H9 (cell line): ENCODE results near the gene MROH8. TPM values are rescaled to one million over a fixed set of nuclear protein-coding genes. Genes with fewer than 3 reads are reported as not detected.

ENCODE experiments used
- DNase-seq: peaks from one replicate; pipeline ENCODE4 v3.0.0-alpha.2; 2017
- H2AFZ ChIP-seq: one replicate; pipeline ENCODE4 v1.6.1; 2013; ENCODE audit warnings: mild to moderate bottlenecking, low read length, control low read depth, moderate library complexity
- H2AK5ac ChIP-seq: 2 replicates; pipeline ENCODE4 v1.6.1; 2013; ENCODE audit warnings: low read length, control low read depth, mixed read lengths; ENCODE audit not compliant: insufficient read length
- H2BK120ac ChIP-seq: one replicate; pipeline ENCODE4 v1.6.1; 2013; ENCODE audit warnings: low read depth, mild to moderate bottlenecking, low read length, control low read depth, inconsistent platforms; ENCODE audit not compliant: poor library complexity, severe bottlenecking
- H2BK12ac ChIP-seq: 2 replicates; pipeline ENCODE4 v1.6.1; 2013; ENCODE audit warnings: low read length, control low read depth, mixed read lengths, low read depth; ENCODE audit not compliant: insufficient read length
- H2BK15ac ChIP-seq: 2 replicates; pipeline ENCODE4 v1.6.1; 2013; ENCODE audit warnings: low read depth, low read length, control low read depth
- H2BK20ac ChIP-seq: one replicate; pipeline ENCODE4 v1.6.1; 2013; ENCODE audit warnings: low read depth, mild to moderate bottlenecking, low read length, control low read depth, inconsistent platforms; ENCODE audit not compliant: poor library complexity, severe bottlenecking
- H2BK5ac ChIP-seq: 2 replicates; pipeline ENCODE4 v1.6.1; 2013; ENCODE audit warnings: low read length, control low read depth, mixed read lengths; ENCODE audit not compliant: insufficient read length
- H3K14ac ChIP-seq: 2 replicates; pipeline ENCODE4 v1.6.1; 2013; ENCODE audit warnings: low read length, control low read depth; ENCODE audit not compliant: insufficient read depth
- H3K18ac ChIP-seq: 2 replicates; pipeline ENCODE4 v1.6.1; 2013; ENCODE audit warnings: low read depth, mild to moderate bottlenecking, mixed read lengths, low read length, control low read depth; ENCODE audit not compliant: insufficient read length
- H3K23ac ChIP-seq: 2 replicates; pipeline ENCODE4 v1.6.1; 2013; ENCODE audit warnings: low read length, control low read depth, mixed read lengths, low read depth; ENCODE audit not compliant: insufficient read length
- H3K23me2 ChIP-seq: 2 replicates; pipeline ENCODE4 v1.6.1; 2013; ENCODE audit warnings: low read depth, mild to moderate bottlenecking, mixed read lengths, low read length, control low read depth; ENCODE audit not compliant: insufficient read length, poor library complexity, severe bottlenecking
- H3K27ac ChIP-seq: 2 replicates; pipeline ENCODE4 v1.5.1; 2013; ENCODE audit warnings: low read length, control low read depth, mixed read lengths, low read depth; ENCODE audit not compliant: insufficient read length
- H3K27me3 ChIP-seq: 2 replicates; pipeline ENCODE4 v1.6.1; 2013; ENCODE audit warnings: low read length, control low read depth, inconsistent platforms; ENCODE audit not compliant: insufficient read depth
- H3K4ac ChIP-seq: 2 replicates; pipeline ENCODE4 v1.6.1; 2013; ENCODE audit warnings: low read depth, mild to moderate bottlenecking, control low read depth, inconsistent platforms, low read length, moderate library complexity
- H3K4me1 ChIP-seq: 2 replicates; pipeline ENCODE4 v1.6.1; 2013; ENCODE audit warnings: low read length, control low read depth, inconsistent platforms; ENCODE audit not compliant: insufficient read depth
- H3K4me2 ChIP-seq: 2 replicates; pipeline ENCODE4 v1.6.1; 2013; ENCODE audit warnings: low read length, control low read depth, mixed read lengths; ENCODE audit not compliant: insufficient read length, insufficient read depth
- H3K56ac ChIP-seq: 2 replicates; pipeline ENCODE4 v1.6.1; 2013; ENCODE audit warnings: low read depth, mild to moderate bottlenecking, mixed read lengths, low read length, control low read depth; ENCODE audit not compliant: insufficient read length
- H3K79me1 ChIP-seq: 2 replicates; pipeline ENCODE4 v1.6.1; 2013; ENCODE audit warnings: low read depth, mild to moderate bottlenecking, moderate library complexity, low read length, control low read depth, inconsistent platforms; ENCODE audit not compliant: insufficient read depth, poor library complexity, severe bottlenecking
- H3K79me2 ChIP-seq: 2 replicates; pipeline ENCODE4 v1.6.1; 2013; ENCODE audit warnings: low read length, control low read depth, inconsistent platforms; ENCODE audit not compliant: insufficient read depth
- H3K9ac ChIP-seq: 2 replicates; pipeline ENCODE4 v1.6.1; 2013; ENCODE audit warnings: low read length, control low read depth, mixed read lengths; ENCODE audit not compliant: insufficient read length; ENCODE audit errors: extremely low read depth
- H3K9me3 ChIP-seq: one replicate; pipeline ENCODE4 v1.6.1; 2013; ENCODE audit warnings: low read depth, low read length, inconsistent platforms; ENCODE audit not compliant: control insufficient read depth
- H3T11ph ChIP-seq: one replicate; pipeline ENCODE4 v1.6.1; 2013; ENCODE audit warnings: mild to moderate bottlenecking, low read length, control low read depth, inconsistent platforms
- H4K20me1 ChIP-seq: one replicate; pipeline ENCODE4 v1.6.1; 2013; ENCODE audit not compliant: control insufficient read depth, insufficient read length, insufficient read depth
- H4K5ac ChIP-seq: 2 replicates; pipeline ENCODE4 v1.6.1; 2013; ENCODE audit warnings: low read depth, mild to moderate bottlenecking, mixed read lengths, low read length, control low read depth; ENCODE audit not compliant: insufficient read length
- H4K8ac ChIP-seq: replicated peaks from 2 replicates; pipeline ENCODE4 v1.6.1; 2013; ENCODE audit warnings: low read length, control low read depth, mixed read lengths, low read depth; ENCODE audit not compliant: insufficient read length
- H4K91ac ChIP-seq: 2 replicates; pipeline ENCODE4 v1.6.1; 2013; ENCODE audit warnings: low read depth, mild to moderate bottlenecking, moderate library complexity, mixed read lengths, low read length, control low read depth; ENCODE audit not compliant: insufficient read length
- H3K27ac Mint-ChIP-seq, 3 experiments: 2 replicates in 2 of 3; 3 replicates in 1 of 3; pipeline ENCODE4 v1.8.0; 2020 to 2021; ENCODE audit warnings: mixed read lengths in 3 of 3, mild to moderate bottlenecking in 1 of 3, moderate library complexity in 1 of 3
- H3K27me3 Mint-ChIP-seq: 2 replicates; pipeline ENCODE4 v1.8.0; 2021; ENCODE audit warnings: low read depth, mild to moderate bottlenecking, moderate library complexity, mixed read lengths
- H3K36me3 Mint-ChIP-seq, 3 experiments: 2 replicates in 2 of 3; 3 replicates in 1 of 3; pipeline ENCODE4 v1.8.0; 2020 to 2021; ENCODE audit warnings: low read depth in 3 of 3, mixed read lengths in 3 of 3; ENCODE audit not compliant: insufficient read depth in 1 of 3
- H3K4me1 Mint-ChIP-seq, 2 experiments: 2 replicates each; pipeline ENCODE4 v1.8.0; 2020; ENCODE audit warnings: mixed read lengths in 2 of 2
- H3K4me3 Mint-ChIP-seq, 2 experiments: 2 replicates in 1 of 2; 3 replicates in 1 of 2; pipeline ENCODE4 v1.8.0; 2020 to 2021; ENCODE audit warnings: mild to moderate bottlenecking in 2 of 2, mixed read lengths in 2 of 2, moderate library complexity in 1 of 2
- H3K9me3 Mint-ChIP-seq, 2 experiments: 2 replicates in 1 of 2; 3 replicates in 1 of 2; pipeline ENCODE4 v1.8.0; 2020; ENCODE audit warnings: mild to moderate bottlenecking in 2 of 2, mixed read lengths in 2 of 2, moderate library complexity in 1 of 2
- CTCF ChIP-seq: fragments of 200-600 bp; sonication (generic); conservative IDR thresholded peaks from 3 replicates; pipeline ENCODE4 v1.8.0; 2021; ENCODE audit warnings: antibody characterized with exemption, mild to moderate bottlenecking
- WGBS: extraction: QIAGEN DNeasy Blood & Tissue Kit; methylation state at CpG from one replicate; pipeline ENCODE4 v1.1.7; 2013; ENCODE audit warnings: missing lambda C conversion rate, low lambda C conversion rate, mixed read lengths; ENCODE audit not compliant: insufficient read length; ENCODE audit errors: extremely low coverage; 5-methylcytosine and 5-hydroxymethylcytosine counted together
- total RNA-seq: library from RNA; stranded (reverse); gene quantifications from 2 replicates; pipeline ENCODE4 v1.2.1, GENCODE V29; 2021

The MROH8 gene
- total RNA-seq, 1 experiment from 2014 or later = 0.90 TPM

- Histone ChIP-seq H4K5ac (no peak overlapping the region), H2BK12ac (no peak overlapping the region), H3K23ac (no peak overlapping the region), H3K14ac (no peak overlapping the region), H3K9ac (no peak overlapping the region), H3K27me3 (no peaks in the 10 kb centered on the region), H2BK5ac (no peak overlapping the region), H3K4ac (no peak overlapping the region), H3K9me3 (no peaks in the 10 kb centered on the region), H2AK5ac (no peak overlapping the region), H4K20me1 (no peaks in the 10 kb centered on the region), H3K79me1 (peaks cover 18% of the 10 kb centered on the region), H3T11ph (no peak overlapping the region), H3K79me2 (peaks cover 31% of the 10 kb centered on the region), H3K56ac (no peak overlapping the region), H2BK120ac (no peak overlapping the region), H2BK15ac (no peak overlapping the region), H3K18ac (no peak overlapping the region), H2AFZ (no peak overlapping the region), H4K8ac (no peak overlapping the region), H4K91ac (no peak overlapping the region), H2BK20ac (no peak overlapping the region), H3K23me2 (no peaks in the 10 kb centered on the region), H3K27ac (no peak overlapping the region), H3K4me1 (no peaks in the 10 kb centered on the region), H3K4me2 (no peak overlapping the region)
- no CpG with 5 or more reads among the region's 6 CpGs for WGBS
- no peak for TF ChIP-seq CTCF
- H3K4me3 Mint-ChIP-seq = no peak overlapping the region
- DNase-seq = no peak
- H3K9me3 Mint-ChIP-seq = no peaks in the 10 kb centered on the region
- H3K36me3 Mint-ChIP-seq = peaks cover 41 to 73% (median 65%) of the 10 kb centered on the region in 3 experiments
- no peaks in the 10 kb centered on the region for H3K27me3 Mint-ChIP-seq
- H3K27ac Mint-ChIP-seq = no peak overlapping the region
- H3K4me1 Mint-ChIP-seq = peaks cover 19 to 20% of the 10 kb centered on the region in 2 experiments
Measured at GRCh38 chr20:37189416-37190016, 10.2 kb upstream of the MROH8 start.
